Hepatocyte (in vitro differentiated cells): ENCODE results near the gene ITPRIPL2. TPM values are rescaled to one million over a fixed set of nuclear protein-coding genes. Genes with fewer than 3 reads are reported as not detected.

Experiments used
- DNase-seq: peaks from one replicate; pipeline ENCODE4 v3.0.0-alpha.2; 2016; ENCODE audit warnings: low spot score
- H2AFZ ChIP-seq: fragments of 200-600 bp; sonication (generic); 2 replicates; pipeline ENCODE4 v1.6.0; 2016; ENCODE audit warnings: antibody characterized with exemption, mild to moderate bottlenecking
- H3K27ac ChIP-seq: fragments of 200-600 bp; sonication (generic); 2 replicates; pipeline ENCODE4 v1.5.1; 2016; ENCODE audit warnings: mild to moderate bottlenecking
- H3K27me3 ChIP-seq: fragments of 200-600 bp; sonication (generic); 2 replicates; pipeline ENCODE4 v1.6.1; 2016
- H3K36me3 ChIP-seq: fragments of 200-600 bp; sonication (generic); replicated peaks from 2 replicates; pipeline ENCODE4 v1.5.1; 2016; ENCODE audit warnings: low read depth; ENCODE audit not compliant: insufficient read depth
- H3K4me1 ChIP-seq: fragments of 200-600 bp; sonication (generic); 2 replicates; pipeline ENCODE4 v1.5.1; 2016; ENCODE audit warnings: mild to moderate bottlenecking, moderate library complexity; ENCODE audit not compliant: insufficient read depth
- H3K4me2 ChIP-seq: fragments of 200-600 bp; sonication (generic); 2 replicates; pipeline ENCODE4 v1.6.0; 2016
- H3K4me3 ChIP-seq: fragments of 200-600 bp; sonication (generic); 2 replicates; pipeline ENCODE4 v1.5.1; 2016; ENCODE audit warnings: mild to moderate bottlenecking
- H3K79me2 ChIP-seq: fragments of 200-600 bp; sonication (generic); 2 replicates; pipeline ENCODE4 v1.6.0; 2017; ENCODE audit warnings: mild to moderate bottlenecking
- H3K9me2 ChIP-seq: fragments of 200-600 bp; sonication (generic); replicated peaks from 2 replicates; pipeline ENCODE4 v1.6.0; 2017; ENCODE audit warnings: mild to moderate bottlenecking; ENCODE audit not compliant: insufficient read depth
- H3K9me3 ChIP-seq: fragments of 200-600 bp; sonication (generic); 2 replicates; pipeline ENCODE4 v1.5.1; 2016; ENCODE audit warnings: low read depth, mild to moderate bottlenecking
- H4K20me1 ChIP-seq: fragments of 200-600 bp; sonication (generic); 2 replicates; pipeline ENCODE4 v1.6.0; 2016; ENCODE audit warnings: mild to moderate bottlenecking; ENCODE audit not compliant: insufficient read depth, poor library complexity, severe bottlenecking
- EZH2 ChIP-seq: fragments of 200-600 bp; sonication (generic); IDR thresholded peaks from 2 replicates; pipeline ENCODE4 v1.6.1; 2016; ENCODE audit warnings: antibody characterized with exemption, mild to moderate bottlenecking, borderline replicate concordance
- EZH2phosphoT487 ChIP-seq: fragments of 200-600 bp; sonication (generic); IDR thresholded peaks from one replicate; pipeline ENCODE4 v1.6.1; 2018; ENCODE audit warnings: antibody characterized with exemption, mild to moderate bottlenecking, low read depth, moderate library complexity; ENCODE audit not compliant: unreplicated experiment, severe bottlenecking
- WGBS: methylation state at CpG from one replicate; pipeline ENCODE4 v1.1.6; 2016; ENCODE audit warnings: low lambda C conversion rate; ENCODE audit errors: missing lambda C conversion rate; 5-methylcytosine and 5-hydroxymethylcytosine counted together
- polyA plus RNA-seq: library from polyadenylated mRNA; unstranded; fragments of >200 nt; fragmentation: Nextera tagmentation; extraction: Ambion mirVana; gene quantifications from 2 replicates; pipeline ENCODE4 v1.2.1, GENCODE V29; 2016
- total RNA-seq: library from RNA; depleted of rRNA; stranded (reverse); fragments of >200 nt; gene quantifications from 2 replicates; pipeline ENCODE4 v1.2.3, GENCODE V29; 2014
- TF ChIP-seq, protein P1 (sequence below): fragments of 200-600 bp; sonication (generic); IDR thresholded peaks from 2 replicates; pipeline ENCODE4 v1.5.1; 2016; ENCODE audit warnings: antibody characterized with exemption, mild to moderate bottlenecking; ENCODE audit not compliant: poor library complexity

ITPRIPL2 gene
- total and polyA plus RNA-seq, 2 experiments from 2014 or later = 10.3 to 20.1 TPM

DNA sequence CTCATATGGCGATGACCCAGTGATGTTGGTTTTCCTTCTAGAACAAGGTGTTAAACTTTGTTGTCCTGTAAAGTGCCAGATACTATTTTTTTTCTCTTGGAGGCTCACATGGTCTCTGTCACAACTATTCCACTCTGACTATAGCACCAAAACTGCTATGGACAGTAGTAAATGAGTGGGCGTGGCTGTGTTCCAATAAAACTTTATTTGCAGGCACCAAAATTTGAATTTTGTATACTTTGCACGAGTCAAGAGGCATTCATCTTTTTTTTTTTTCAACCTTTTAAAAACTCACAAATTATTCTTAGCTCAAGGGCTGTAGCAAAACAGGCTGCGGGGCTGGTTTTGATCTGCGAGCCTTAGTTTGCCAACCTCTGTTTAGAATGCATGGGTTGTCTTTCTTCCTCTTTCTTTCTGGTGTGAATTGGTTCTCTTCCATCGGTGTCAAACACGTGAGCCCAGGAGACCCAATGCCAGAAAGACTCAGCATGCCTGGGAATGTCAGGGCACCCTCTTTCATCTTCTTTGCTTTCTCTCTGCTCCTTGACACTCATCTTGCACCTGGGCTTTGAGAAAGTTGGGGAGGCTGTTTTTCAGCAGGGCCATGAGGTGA lies 56.4 kb downstream of the ITPRIPL2 start:
- no peak overlapping the region for H3K4me3 ChIP-seq
- H3K4me1 ChIP-seq = no peaks in the 10 kb centered on the region
- H3K9me3 ChIP-seq = no peaks in the 10 kb centered on the region
- no peaks in the 10 kb centered on the region for H3K79me2 ChIP-seq
- whole genome bisulfite sequencing = 90% methylated on average over 7 of the region's 7 CpGs
- H4K20me1 ChIP-seq = no peaks in the 10 kb centered on the region
- H3K9me2 ChIP-seq = no peaks in the 10 kb centered on the region
- no peak overlapping the region for H2AFZ ChIP-seq
- no peaks in the 10 kb centered on the region for H3K36me3 ChIP-seq
- H3K4me2 ChIP-seq = no peak overlapping the region
- peaks cover 8% of the 10 kb centered on the region for H3K27me3 ChIP-seq
- TF ChIP-seq EZH2phosphoT487 (no peak), EZH2 (no peak)
- TF ChIP-seq, protein P1, sequence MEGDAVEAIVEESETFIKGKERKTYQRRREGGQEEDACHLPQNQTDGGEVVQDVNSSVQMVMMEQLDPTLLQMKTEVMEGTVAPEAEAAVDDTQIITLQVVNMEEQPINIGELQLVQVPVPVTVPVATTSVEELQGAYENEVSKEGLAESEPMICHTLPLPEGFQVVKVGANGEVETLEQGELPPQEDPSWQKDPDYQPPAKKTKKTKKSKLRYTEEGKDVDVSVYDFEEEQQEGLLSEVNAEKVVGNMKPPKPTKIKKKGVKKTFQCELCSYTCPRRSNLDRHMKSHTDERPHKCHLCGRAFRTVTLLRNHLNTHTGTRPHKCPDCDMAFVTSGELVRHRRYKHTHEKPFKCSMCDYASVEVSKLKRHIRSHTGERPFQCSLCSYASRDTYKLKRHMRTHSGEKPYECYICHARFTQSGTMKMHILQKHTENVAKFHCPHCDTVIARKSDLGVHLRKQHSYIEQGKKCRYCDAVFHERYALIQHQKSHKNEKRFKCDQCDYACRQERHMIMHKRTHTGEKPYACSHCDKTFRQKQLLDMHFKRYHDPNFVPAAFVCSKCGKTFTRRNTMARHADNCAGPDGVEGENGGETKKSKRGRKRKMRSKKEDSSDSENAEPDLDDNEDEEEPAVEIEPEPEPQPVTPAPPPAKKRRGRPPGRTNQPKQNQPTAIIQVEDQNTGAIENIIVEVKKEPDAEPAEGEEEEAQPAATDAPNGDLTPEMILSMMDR = no peak
- H3K27ac ChIP-seq = no peak overlapping the region
- no peak for DNase-seq

Other genes starting within 250 kb of the ITPRIPL2 start
- 57.0 and 59.8 TPM in 2 replicates for gene SMG1, start 187.6 kb upstream of the ITPRIPL2 start, total RNA-seq
- gene SMG1, start 187.6 kb upstream of the ITPRIPL2 start, polyA plus RNA-seq = 9.9 and 13.9 TPM in 2 replicates
- gene TMC7, start 130.0 kb upstream of the ITPRIPL2 start, total RNA-seq = 5.9 and 6.5 TPM in 2 replicates
- 4.4 and 5.7 TPM in 2 replicates for gene TMC7, start 130.0 kb upstream of the ITPRIPL2 start, polyA plus RNA-seq
- gene COQ7, start 46.4 kb upstream of the ITPRIPL2 start, total RNA-seq = 18.9 and 19.4 TPM in 2 replicates
- gene COQ7, start 46.4 kb upstream of the ITPRIPL2 start, polyA plus RNA-seq = 17.5 and 20.9 TPM in 2 replicates
- 4.3 and 6.7 TPM in 2 replicates for gene SYT17, start 54.3 kb downstream of the ITPRIPL2 start, total RNA-seq
- gene SYT17, start 54.3 kb downstream of the ITPRIPL2 start, polyA plus RNA-seq = 6.9 and 7.3 TPM in 2 replicates
- gene CLEC19A, start 171.8 kb downstream of the ITPRIPL2 start, total RNA-seq = not detected in 2 replicates
- not detected in 2 replicates for gene CLEC19A, start 171.8 kb downstream of the ITPRIPL2 start, polyA plus RNA-seq